ENCODE results near the gene PRKAG2. TPM values are rescaled to one million over a fixed set of nuclear protein-coding genes. Genes with fewer than 3 reads are reported as not detected.
A peak's percentile ranks its signal among the peaks of the same experiment; 100 is the strongest.

The PRKAG2 gene
- total RNA-seq, 1 experiment from 2014 or later = 20.9 TPM

GRCh38 chr7:151769188-151769821, 107.6 kb downstream of the PRKAG2 start:
- no peak for DNase-seq (ENCODE audit: low read depth)

- no peak for DNase-seq (ENCODE audit: low read depth)
Observed at GRCh38 chr7:151768805-151769187, 108.1 kb downstream of the PRKAG2 start.

- no peak for DNase-seq (ENCODE audit: low read depth)
Observed at GRCh38 chr7:151767557-151767956, 109.4 kb downstream of the PRKAG2 start.

GRCh38 chr7:151764056-151764920, 112.6 kb downstream of the PRKAG2 start:
- no peak for DNase-seq (ENCODE audit: low read depth)

GRCh38 chr7:151763420-151763984, 113.4 kb downstream of the PRKAG2 start:
- no peak for DNase-seq (ENCODE audit: low read depth)

GRCh38 chr7:151762583-151763245, 114.2 kb downstream of the PRKAG2 start:
- DNase-seq (ENCODE audit: low read depth) = no peak

GRCh38 chr7:151761957-151762356, 115.0 kb downstream of the PRKAG2 start:
- no peak for DNase-seq (ENCODE audit: low read depth)

- no peak for DNase-seq (ENCODE audit: low read depth)
Observed at GRCh38 chr7:151761231-151761630, 115.7 kb downstream of the PRKAG2 start.

- peak; percentile 80 for DNase-seq (ENCODE audit: low read depth)
Observed at GRCh38 chr7:151759591-151760042, 117.3 kb downstream of the PRKAG2 start.

- no peak for DNase-seq (ENCODE audit: low read depth)
Observed at GRCh38 chr7:151758622-151759540, 118.0 kb downstream of the PRKAG2 start.

- peak; percentile 61 for DNase-seq (ENCODE audit: low read depth)
Observed at GRCh38 chr7:151757274-151757673, 119.6 kb downstream of the PRKAG2 start.

- DNase-seq (ENCODE audit: low read depth) = no peak
Observed at GRCh38 chr7:151756866-151757265, 120.0 kb downstream of the PRKAG2 start.

GRCh38 chr7:151756076-151756731, 120.7 kb downstream of the PRKAG2 start:
- DNase-seq (ENCODE audit: low read depth) = peak; percentile 63

- peak; percentile 30 for DNase-seq (ENCODE audit: low read depth)
Observed at GRCh38 chr7:151755131-151755801, 121.6 kb downstream of the PRKAG2 start.

GRCh38 chr7:151754688-151755130, 122.2 kb downstream of the PRKAG2 start:
- DNase-seq (ENCODE audit: low read depth) = no peak

- DNase-seq (ENCODE audit: low read depth) = peak; percentile 99
Observed at GRCh38 chr7:151754142-151754590, 122.7 kb downstream of the PRKAG2 start.

GRCh38 chr7:151752816-151753595, 123.9 kb downstream of the PRKAG2 start:
- no peak for DNase-seq (ENCODE audit: low read depth)

- DNase-seq (ENCODE audit: low read depth) = no peak
Observed at GRCh38 chr7:151752037-151752436, 124.9 kb downstream of the PRKAG2 start.

GRCh38 chr7:151748733-151749132, 128.2 kb downstream of the PRKAG2 start:
- no peak for DNase-seq (ENCODE audit: low read depth)
